Measurements from ENCODE around the gene ATP5F1B.
A peak's percentile ranks its signal among the peaks of the same experiment; 100 is the strongest.
"Not testable (repeated sequence)": the region's sequence is repeated elsewhere in the genome, so short reads cannot be mapped to it uniquely, and the experiment has no call there.

ATP5F1B gene

DNA sequence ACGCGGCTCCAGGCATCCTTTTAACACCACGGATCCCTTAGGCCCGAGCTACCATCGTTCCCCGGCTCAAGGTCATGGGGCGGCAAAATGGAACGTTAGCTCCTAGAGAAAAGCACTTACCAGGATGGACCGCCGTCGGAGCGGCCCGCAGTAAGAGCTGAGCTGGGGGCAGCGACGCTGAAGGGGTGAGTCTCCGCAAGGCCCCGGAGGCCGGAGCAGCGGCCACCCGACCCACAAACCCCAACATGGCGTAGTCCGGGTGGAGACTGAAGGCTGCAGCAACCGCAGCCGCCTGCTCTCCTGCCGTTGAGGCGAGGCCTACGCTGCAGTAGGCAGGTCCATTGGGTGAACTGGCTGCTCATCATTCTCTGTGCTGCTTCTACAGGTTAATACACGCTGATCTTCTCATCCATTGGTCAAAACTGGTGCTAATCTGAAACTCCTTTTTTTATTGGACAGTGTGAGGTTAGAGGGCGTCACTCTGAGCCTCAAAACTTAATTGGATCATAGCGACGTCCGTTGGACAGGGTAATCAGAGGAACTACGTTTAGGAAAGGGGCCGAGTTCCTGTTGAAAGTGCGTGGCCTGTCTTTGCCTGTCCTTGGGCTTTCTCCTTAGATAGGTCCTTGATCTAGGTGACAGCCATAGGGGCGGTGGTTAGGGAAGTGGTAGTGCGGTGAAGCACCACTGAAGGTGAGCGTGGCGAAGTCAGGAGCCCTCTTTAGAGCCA is at the start of gene ATP5F1B:
Gene ATP5F1B, minus strand, starts transcription at position 268 of the 730 bp plus-strand sequence. Its CDS starts 21 bp downstream, at position 247.
- DNase-seq, result peak; percentile 100

DNA sequence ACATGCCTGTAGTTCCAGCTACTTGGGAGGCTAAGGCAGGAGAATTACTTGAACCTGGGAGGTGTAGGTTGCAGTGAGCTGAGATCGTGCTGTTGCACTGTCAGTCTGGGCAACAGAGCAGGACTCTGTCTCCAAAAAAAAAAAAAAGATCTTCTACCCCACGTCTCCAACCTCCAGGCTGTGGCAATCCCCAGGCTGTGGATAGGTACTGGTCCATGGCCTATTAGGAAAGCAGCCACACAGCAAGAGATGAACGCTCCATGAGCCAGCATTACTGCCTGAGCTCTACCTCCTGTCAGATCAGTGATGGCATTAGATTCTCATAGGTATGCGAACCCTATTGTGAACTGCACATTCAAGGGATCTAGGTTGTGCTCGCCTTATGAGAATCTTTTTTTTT is 48.4 kb upstream of the ATP5F1B start:
- DNase-seq, result no peak

- no peak for DNase-seq
Measured at GRCh38 chr12:56688846-56689109, 43.0 kb upstream of the ATP5F1B start.

DNA sequence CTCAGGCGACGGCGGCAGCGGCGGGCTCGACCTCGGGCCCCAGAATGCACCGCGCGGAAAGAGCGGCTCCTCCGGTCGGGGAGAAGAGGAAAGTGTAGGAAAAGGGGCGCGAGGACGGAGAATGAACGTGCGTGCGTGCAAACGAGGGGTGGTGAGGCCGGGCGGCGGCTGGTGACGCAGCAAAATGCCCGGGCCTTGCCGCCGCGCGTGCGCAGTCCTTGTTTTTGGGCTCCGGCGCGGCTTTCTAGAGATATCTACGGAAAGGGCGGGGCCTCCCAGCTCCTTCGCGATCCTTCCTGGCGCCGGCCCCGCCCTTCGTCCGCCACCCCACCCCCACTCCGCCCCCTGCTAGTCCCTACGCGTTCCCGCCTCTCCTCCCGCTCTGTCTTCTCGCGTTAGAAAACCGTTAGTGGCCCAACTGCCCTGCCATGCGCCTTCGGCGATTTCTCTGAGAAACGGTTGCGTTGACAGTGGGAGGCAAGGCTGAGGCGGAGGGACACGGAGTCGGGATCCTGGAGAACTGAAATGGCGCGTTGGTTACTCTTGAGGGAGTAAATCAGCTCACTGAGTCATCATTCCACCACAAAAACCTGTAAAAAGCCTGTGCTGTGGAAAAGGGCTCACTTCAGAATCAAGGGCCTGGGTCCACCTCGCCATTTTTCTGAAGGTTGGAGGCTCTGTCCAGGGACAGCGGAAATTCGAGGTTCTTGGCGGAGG is 42.5 kb upstream of the ATP5F1B start, which contains the start of gene PTGES3:
Gene PTGES3, minus strand, starts transcription at position 156 of the 717 bp plus-strand sequence. CDS start 285 bp downstream, outside the sequence.
- DNase-seq, result peak; percentile 99

DNA sequence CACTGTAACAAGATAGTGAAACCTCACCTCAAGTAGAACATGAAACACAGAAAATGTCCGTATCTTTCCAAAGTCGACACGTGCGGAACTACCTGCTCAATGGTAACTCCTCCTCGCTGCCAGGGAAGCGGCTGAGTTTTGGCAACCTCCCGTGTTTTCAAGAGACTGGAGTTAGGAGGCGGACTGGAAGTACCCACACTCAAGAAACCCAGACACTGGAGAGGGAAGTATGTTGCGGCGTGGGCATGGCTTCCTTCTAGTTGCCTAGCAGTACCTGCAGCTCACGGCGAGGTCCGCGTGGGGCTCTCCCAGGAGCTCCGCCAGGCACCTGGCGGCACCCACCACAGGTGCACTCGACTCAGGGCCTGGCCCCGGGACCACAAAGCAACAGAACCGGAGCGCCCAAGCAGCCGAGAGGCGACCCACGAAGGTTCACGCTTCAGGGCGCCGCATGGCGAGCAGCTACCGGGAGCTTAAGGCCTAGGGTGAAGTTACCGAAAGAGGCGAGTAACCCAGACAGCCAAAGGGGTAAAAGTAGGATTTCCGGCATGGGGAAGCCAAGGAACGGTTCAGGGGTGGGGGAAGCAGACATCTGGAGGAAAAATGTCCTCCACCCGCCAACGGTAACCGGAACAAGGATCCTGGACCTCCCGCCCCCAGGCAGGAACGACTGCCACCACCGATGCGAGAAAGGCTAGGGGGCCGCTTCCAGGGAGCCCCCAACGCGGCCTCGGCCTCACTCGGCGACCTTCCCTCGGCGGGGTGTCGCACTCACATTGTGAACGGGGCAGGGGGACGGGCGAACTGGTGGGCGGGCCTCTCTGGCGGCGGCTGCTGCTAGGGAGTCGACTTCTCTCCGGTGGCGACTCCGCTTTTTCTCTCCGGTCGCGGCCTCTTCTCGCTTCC is 41.7 kb upstream of the ATP5F1B start:
- peak; percentile 69 for DNase-seq

- DNase-seq, result no peak
Measured at GRCh38 chr12:56684745-56685359, 39.1 kb upstream of the ATP5F1B start.

GRCh38 chr12:56682323-56682722 is 36.5 kb upstream of the ATP5F1B start:
- no peak for DNase-seq

DNA sequence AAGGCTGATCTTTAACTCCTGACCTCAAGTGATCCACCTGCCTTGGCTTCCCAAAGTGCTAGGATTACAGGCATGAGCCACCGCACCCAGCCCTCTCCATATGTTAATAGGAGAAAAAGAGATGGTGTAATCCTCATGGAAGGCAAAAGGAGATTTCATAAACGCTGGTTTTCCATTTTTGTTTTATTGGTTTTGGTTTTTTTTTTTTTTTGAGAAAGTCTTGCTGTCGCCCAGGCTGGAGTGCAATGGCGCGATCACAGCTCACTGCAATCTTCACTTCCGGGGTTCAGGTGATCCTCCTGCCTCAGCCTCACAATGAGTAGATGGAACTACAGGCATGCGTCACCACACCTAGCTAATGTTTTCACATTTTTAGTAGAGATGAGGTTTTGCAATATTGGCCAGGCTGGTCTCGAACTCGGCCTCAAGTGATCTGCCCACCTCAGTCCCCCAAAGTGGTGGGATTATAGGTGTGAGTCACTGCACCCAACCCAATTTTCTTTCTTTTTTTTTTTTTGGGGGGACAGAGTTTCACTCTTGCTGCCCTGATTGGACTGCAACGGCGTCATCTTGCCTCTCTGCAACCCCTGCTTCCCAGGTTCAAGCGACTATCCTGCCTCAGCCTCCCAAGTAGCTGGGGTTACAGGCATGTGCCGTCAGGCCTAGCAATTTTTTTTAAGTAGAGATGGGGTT is 34.2 kb upstream of the ATP5F1B start:
- no peak for DNase-seq

DNA sequence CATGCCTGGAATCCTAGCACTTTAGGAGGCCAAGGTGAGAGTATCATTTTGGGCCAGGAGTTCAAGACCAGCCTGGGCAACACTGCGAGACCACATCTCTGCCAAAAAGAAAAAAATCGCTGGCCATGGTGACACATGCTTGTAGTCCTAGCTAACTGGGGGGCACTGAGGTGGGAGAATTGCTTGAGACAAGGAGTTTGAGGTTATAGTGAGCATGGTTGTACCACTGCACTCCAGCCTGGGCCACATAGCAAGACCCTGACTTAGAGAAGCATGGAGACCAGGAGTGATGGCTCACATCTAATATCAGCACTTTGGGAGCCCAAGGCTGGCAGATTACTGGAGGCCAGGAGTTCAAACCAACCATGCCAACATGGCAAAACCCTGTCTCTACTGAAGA is 33.1 kb upstream of the ATP5F1B start:
- no peak for DNase-seq

DNA sequence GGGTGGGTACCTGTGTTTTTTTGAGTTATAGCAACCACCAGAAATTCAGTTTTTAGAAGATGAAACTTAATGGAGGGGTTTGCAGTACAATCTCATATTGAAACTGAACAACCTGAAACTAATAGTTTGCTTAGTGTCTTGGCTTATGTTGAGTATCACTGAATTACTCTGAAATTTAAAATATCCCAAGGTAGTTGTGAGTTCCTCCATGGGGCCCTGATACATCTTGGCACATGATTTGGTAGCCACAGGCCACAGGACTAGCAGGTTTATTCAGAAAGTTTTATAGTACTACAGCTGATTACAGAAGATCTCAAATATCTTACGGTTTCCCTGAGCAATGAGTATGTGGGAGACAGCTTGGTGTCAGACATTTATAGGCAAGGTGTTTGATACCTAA is 31.9 kb upstream of the ATP5F1B start:
- no peak for DNase-seq

GRCh38 chr12:56676851-56677580 is 31.2 kb upstream of the ATP5F1B start:
- DNase-seq, result no peak

DNA sequence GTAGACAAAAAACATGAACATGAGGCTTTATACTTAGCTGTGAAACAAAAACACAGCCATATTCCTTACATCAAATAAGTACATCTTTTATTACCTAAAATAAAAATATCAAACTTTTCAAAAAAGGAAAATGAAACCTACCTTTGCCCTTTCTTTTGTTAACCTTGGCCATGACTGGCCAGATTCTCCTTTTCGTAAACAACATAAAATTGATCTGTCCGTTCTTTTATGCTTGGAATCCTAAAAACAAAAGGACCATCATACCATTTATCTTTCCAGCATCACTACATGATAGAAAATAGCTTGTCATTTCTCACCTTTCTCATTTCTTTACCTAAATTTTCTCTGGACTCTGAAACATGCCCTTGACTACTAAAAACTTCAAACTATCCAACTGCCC is 25.8 kb upstream of the ATP5F1B start:
- DNase-seq, result no peak

DNA sequence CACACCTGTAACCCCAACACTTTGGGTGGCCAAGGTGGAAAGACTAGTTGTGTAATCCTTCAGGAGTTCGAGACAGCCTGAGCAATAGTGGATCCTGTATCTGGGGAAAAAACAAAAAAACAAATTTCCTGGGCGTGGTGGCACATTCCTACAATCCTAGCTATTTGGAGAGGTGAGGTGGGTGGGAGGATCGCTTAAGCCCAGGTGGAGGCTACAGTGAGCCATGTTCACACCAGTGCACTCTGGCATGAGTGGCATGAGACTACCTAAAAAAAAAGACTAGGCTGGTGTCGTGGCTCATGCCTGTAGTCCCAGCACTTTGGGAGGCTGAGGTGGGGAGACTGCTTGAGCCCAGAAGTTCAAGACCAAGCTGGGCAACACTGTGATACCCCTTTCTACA is 25.1 kb upstream of the ATP5F1B start:
- DNase-seq, result no peak

DNA sequence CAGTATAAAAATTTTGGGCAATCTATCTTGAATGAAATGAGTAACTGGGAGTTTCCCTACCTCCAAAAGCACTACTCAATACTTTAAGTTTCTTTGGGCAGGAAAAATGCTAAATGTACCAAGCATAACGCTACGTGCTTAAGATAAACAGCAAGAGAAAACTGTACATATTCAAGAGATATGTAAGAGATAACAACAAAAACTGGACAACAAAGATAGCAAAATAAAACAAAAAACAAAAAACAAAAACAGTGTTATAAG is 22.3 kb upstream of the ATP5F1B start:
- DNase-seq, result no peak

DNA sequence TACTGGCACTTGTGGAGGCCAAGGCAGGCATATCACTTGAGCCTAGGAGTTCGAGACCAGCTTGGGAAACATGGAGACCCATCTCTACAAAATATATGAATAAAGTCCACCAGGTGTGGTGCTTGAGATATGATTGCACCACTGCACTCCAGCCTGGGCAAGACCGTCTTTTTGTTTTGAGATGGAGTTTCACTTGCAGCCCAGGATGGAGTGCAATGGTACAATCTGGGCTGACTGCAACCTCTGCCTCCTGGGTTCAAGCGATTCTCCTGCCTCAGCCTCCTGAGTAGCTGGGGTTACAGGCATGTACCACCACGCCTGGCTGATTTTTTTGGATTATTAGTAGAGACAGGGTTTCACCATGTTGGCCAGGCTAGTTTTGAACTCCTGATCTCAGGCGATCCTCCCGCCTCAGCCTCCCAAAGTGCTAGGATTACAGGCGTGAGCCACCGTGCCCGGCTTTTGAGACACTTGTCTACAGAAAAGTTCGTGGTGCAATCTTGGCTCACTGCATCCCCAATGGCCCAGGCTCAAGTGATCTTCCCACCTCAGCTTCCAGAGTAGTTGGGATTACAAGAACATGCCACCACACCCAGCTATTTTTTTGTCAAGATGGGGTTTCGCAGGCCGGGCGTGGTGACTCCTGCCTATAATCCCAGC is 16.3 kb upstream of the ATP5F1B start:
- no peak for DNase-seq

DNA sequence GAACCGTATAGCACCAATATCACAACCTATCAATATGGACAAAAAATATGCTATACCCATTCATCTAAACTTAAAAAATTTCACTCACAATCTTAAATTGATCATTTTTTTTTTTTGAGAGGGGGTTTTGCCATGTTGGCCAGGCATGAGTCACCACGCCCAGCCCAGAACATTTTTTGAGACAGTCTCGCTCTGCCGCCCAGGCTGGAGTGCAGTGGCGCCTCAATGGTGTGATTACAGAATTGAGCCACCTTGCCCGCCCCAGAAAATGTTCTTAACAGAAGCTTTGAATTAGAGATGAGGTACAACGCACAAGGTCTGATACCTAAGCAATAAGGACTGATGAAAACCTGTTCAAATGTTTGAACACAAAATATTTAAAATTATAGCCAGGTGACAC is 15.8 kb upstream of the ATP5F1B start:
- no peak for DNase-seq

DNA sequence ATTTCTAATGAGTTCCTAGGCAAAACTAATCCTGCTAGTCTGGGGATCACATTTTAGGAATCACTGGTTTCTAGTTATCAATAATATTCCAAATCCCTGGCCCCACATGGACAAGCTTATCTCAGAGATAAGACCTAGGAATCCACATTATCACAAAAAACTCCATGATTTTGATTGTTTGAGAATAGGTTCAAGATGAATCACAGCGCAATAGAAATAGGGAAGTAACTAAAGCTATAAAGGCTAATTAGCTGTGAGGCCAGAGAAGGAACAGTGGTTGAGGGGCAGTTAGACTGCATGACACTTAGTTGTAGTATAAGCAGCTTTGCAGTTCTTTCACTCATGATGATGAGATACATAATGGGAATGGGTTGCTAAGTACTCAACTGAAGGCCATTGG is 13.1 kb upstream of the ATP5F1B start:
- DNase-seq, result no peak

GRCh38 chr12:56657416-56658379 is 11.9 kb upstream of the ATP5F1B start:
- no peak for DNase-seq

- not testable (repeated sequence) for DNase-seq
Measured at GRCh38 chr12:56653781-56654180, 8.0 kb upstream of the ATP5F1B start.

DNA sequence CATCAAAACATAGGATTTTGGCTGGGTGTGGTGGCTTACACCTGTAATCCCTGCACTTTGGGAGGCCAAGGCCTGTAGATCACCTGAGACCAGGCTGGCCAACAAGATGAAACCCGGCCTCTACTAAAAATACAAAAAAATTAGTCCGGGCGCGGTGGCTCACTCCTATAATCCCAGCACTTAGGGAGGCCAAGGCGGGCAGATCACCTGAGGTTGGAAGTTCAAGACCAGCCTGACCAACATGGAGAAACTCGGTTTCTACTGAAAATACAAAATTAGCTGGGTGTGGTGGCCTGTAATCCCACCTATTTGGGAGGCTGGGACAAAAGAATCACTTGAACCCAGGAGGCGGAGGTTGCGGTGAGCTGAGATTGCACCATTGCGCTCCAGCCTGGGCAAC is 2.2 kb upstream of the ATP5F1B start:
- not testable (repeated sequence) for DNase-seq
